ENCODE data around the gene WDCP. TPM values are rescaled to one million over a fixed set of nuclear protein-coding genes. Genes with fewer than 3 reads are reported as not detected.
"Not testable (repeated sequence)": the region's sequence is repeated elsewhere in the genome, so short reads cannot be mapped to it uniquely, and the experiment has no call there.

WDCP gene
- total RNA-seq, 1 donor from 2014 or later = 25.0 TPM

GRCh38 chr2:24022975-24023575 is 24.1 kb downstream of the WDCP start:
- no peak overlapping the region for H3K27ac Mint-ChIP-seq

GRCh38 chr2:24022324-24022974 is 24.7 kb downstream of the WDCP start:
- H3K4me3 Mint-ChIP-seq = no peak overlapping the region
- intact Hi-C loops (cut with micrococcal nuclease) = no loop called here
- no peaks in the 10 kb centered on the region for H3K9me3 Mint-ChIP-seq
- DNase-seq = no peak
- no peak overlapping the region for H3K27ac Mint-ChIP-seq
- H3K36me3 Mint-ChIP-seq (ENCODE audit: low read depth) = peaks cover 8% of the 10 kb centered on the region
- no peaks in the 10 kb centered on the region for H3K27me3 Mint-ChIP-seq
- H3K4me1 Mint-ChIP-seq = no peaks in the 10 kb centered on the region

More at GRCh38 chr2:24022975-24023575, 24.1 kb downstream of the WDCP start:
- Mint-ChIP-seq H3K4me1 (no peaks in the 10 kb centered on the region), H3K27me3 (no peaks in the 10 kb centered on the region), H3K9me3 (no peaks in the 10 kb centered on the region), H3K4me3 (no peak overlapping the region), H3K36me3 (ENCODE audit: low read depth) (peaks cover 8% of the 10 kb centered on the region)
- intact Hi-C loops (cut with micrococcal nuclease) = no loop called here
- no peak for DNase-seq

- peak; percentile 68 for DNase-seq
- Mint-ChIP-seq H3K27ac (no peak overlapping the region), H3K36me3 (ENCODE audit: low read depth) (peaks cover 4% of the 10 kb centered on the region), H3K4me3 (no peak overlapping the region), H3K27me3 (no peaks in the 10 kb centered on the region), H3K9me3 (no peaks in the 10 kb centered on the region), H3K4me1 (no peaks in the 10 kb centered on the region)
- intact Hi-C loops (cut with micrococcal nuclease) = no loop called here
Observed at GRCh38 chr2:24021122-24021998, 25.8 kb downstream of the WDCP start.

GRCh38 chr2:24020244-24020643 is 26.9 kb downstream of the WDCP start:
- H3K4me3 Mint-ChIP-seq = no peak overlapping the region
- intact Hi-C loops (cut with micrococcal nuclease) = no loop called here
- no peak overlapping the region for H3K27ac Mint-ChIP-seq
- no peaks in the 10 kb centered on the region for H3K27me3 Mint-ChIP-seq
- no peak for DNase-seq
- H3K4me1 Mint-ChIP-seq = no peaks in the 10 kb centered on the region
- peaks cover 4% of the 10 kb centered on the region for H3K36me3 Mint-ChIP-seq (ENCODE audit: low read depth)
- H3K9me3 Mint-ChIP-seq = no peaks in the 10 kb centered on the region

- Mint-ChIP-seq H3K9me3 (no peaks in the 10 kb centered on the region), H3K27ac (no peak overlapping the region), H3K4me1 (no peaks in the 10 kb centered on the region), H3K4me3 (no peak overlapping the region), H3K36me3 (ENCODE audit: low read depth) (peaks cover 4% of the 10 kb centered on the region), H3K27me3 (no peaks in the 10 kb centered on the region)
- no peak for DNase-seq
- intact Hi-C loops (cut with micrococcal nuclease) = no loop called here
Observed at GRCh38 chr2:24019729-24020128, 27.5 kb downstream of the WDCP start.

GRCh38 chr2:24018241-24018640 is 28.9 kb downstream of the WDCP start:
- Mint-ChIP-seq H3K4me3 (no peak overlapping the region), H3K9me3 (no peaks in the 10 kb centered on the region), H3K36me3 (ENCODE audit: low read depth) (peaks cover 4% of the 10 kb centered on the region), H3K27ac (no peak overlapping the region), H3K4me1 (no peaks in the 10 kb centered on the region), H3K27me3 (peaks cover 6% of the 10 kb centered on the region)
- intact Hi-C loops (cut with micrococcal nuclease) = no loop called here
- DNase-seq = no peak

GRCh38 chr2:24017711-24018110 is 29.5 kb downstream of the WDCP start:
- Mint-ChIP-seq H3K27me3 (peaks cover 10% of the 10 kb centered on the region), H3K9me3 (no peaks in the 10 kb centered on the region), H3K27ac (no peak overlapping the region), H3K4me1 (no peaks in the 10 kb centered on the region), H3K36me3 (ENCODE audit: low read depth) (peaks cover under 1% of the 10 kb centered on the region), H3K4me3 (no peak overlapping the region)
- intact Hi-C loops (cut with micrococcal nuclease) = no loop called here
- DNase-seq = no peak

GRCh38 chr2:24016853-24017703 is 30.1 kb downstream of the WDCP start:
- intact Hi-C loops (cut with micrococcal nuclease) = no loop called here
- no peaks in the 10 kb centered on the region for H3K36me3 Mint-ChIP-seq (ENCODE audit: low read depth)
- H3K4me3 Mint-ChIP-seq = no peak overlapping the region
- no peak overlapping the region for H3K27ac Mint-ChIP-seq
- H3K4me1 Mint-ChIP-seq = no peaks in the 10 kb centered on the region
- H3K27me3 Mint-ChIP-seq = peaks cover 14% of the 10 kb centered on the region
- no peaks in the 10 kb centered on the region for H3K9me3 Mint-ChIP-seq
- DNase-seq = no peak

GRCh38 chr2:24016376-24016761 is 30.8 kb downstream of the WDCP start:
- Mint-ChIP-seq H3K27ac (no peak overlapping the region), H3K4me1 (no peaks in the 10 kb centered on the region), H3K9me3 (no peaks in the 10 kb centered on the region), H3K4me3 (no peak overlapping the region), H3K27me3 (peaks cover 21% of the 10 kb centered on the region), H3K36me3 (ENCODE audit: low read depth) (no peaks in the 10 kb centered on the region)
- DNase-seq = no peak
- intact Hi-C loops (cut with micrococcal nuclease) = no loop called here

GRCh38 chr2:24015562-24016375 is 31.4 kb downstream of the WDCP start:
- peaks cover 27% of the 10 kb centered on the region for H3K27me3 Mint-ChIP-seq
- H3K9me3 Mint-ChIP-seq = no peaks in the 10 kb centered on the region
- no peak for DNase-seq
- H3K4me1 Mint-ChIP-seq = peaks cover 2% of the 10 kb centered on the region
- H3K4me3 Mint-ChIP-seq = no peak overlapping the region
- H3K36me3 Mint-ChIP-seq (ENCODE audit: low read depth) = no peaks in the 10 kb centered on the region
- H3K27ac Mint-ChIP-seq = no peak overlapping the region
- intact Hi-C loops (cut with micrococcal nuclease) = no loop called here

GRCh38 chr2:24014902-24015301 is 32.3 kb downstream of the WDCP start:
- H3K4me1 Mint-ChIP-seq; H3K4me3 Mint-ChIP-seq; H3K27ac Mint-ChIP-seq; DNase-seq; H3K36me3 Mint-ChIP-seq (ENCODE audit: low read depth); intact Hi-C loops (cut with micrococcal nuclease); H3K9me3 Mint-ChIP-seq: not testable (repeated sequence)
- H3K27me3 Mint-ChIP-seq = peaks cover 29% of the 10 kb centered on the region

GRCh38 chr2:24012521-24013188 is 34.5 kb downstream of the WDCP start:
- peaks cover 42% of the 10 kb centered on the region for H3K27me3 Mint-ChIP-seq
- H3K4me1 Mint-ChIP-seq = peaks cover 2% of the 10 kb centered on the region
- H3K4me3 Mint-ChIP-seq = no peak overlapping the region
- no peaks in the 10 kb centered on the region for H3K36me3 Mint-ChIP-seq (ENCODE audit: low read depth)
- intact Hi-C loops (cut with micrococcal nuclease) = no loop called here
- H3K9me3 Mint-ChIP-seq = no peaks in the 10 kb centered on the region
- DNase-seq = no peak
- H3K27ac Mint-ChIP-seq = no peak overlapping the region
